Mucosa of stomach (tissue), 1 donor: ENCODE measurements around the gene CSNK1G3.

Experiments
- H3K27me3 ChIP-seq: one replicate; pipeline ENCODE4 v1.7.0; 2013; ENCODE audit warnings: mild to moderate bottlenecking, low read length; ENCODE audit not compliant: control insufficient read depth, insufficient read depth
- H3K36me3 ChIP-seq: one replicate; pipeline ENCODE4 v1.7.0; 2013; ENCODE audit warnings: low read length; ENCODE audit not compliant: control insufficient read depth, insufficient read depth
- H3K4me1 ChIP-seq: one replicate; pipeline ENCODE4 v1.7.0; 2013; ENCODE audit warnings: mild to moderate bottlenecking, low read length; ENCODE audit not compliant: control insufficient read depth, insufficient read depth
- H3K4me3 ChIP-seq: one replicate; pipeline ENCODE4 v1.7.0; 2013; ENCODE audit warnings: low read length
- H3K9ac ChIP-seq: one replicate; pipeline ENCODE4 v1.7.0; 2013; ENCODE audit warnings: mild to moderate bottlenecking, low read length, moderate library complexity
- H3K9me3 ChIP-seq: one replicate; pipeline ENCODE4 v1.7.0; 2013; ENCODE audit warnings: mild to moderate bottlenecking, low read length, moderate library complexity; ENCODE audit not compliant: control insufficient read depth
- donor health status: Pancreatic carcinoma.

The CSNK1G3 gene

GRCh38 chr5:123540534-123540933 is 28.6 kb downstream of the CSNK1G3 start:
- no peak overlapping the region for H3K9ac ChIP-seq
- no peaks in the 10 kb centered on the region for H3K9me3 ChIP-seq
- no peaks in the 10 kb centered on the region for H3K27me3 ChIP-seq
- H3K4me1 ChIP-seq, result no peaks in the 10 kb centered on the region
- no peak overlapping the region for H3K4me3 ChIP-seq
- H3K36me3 ChIP-seq, result no peaks in the 10 kb centered on the region

GRCh38 chr5:123543438-123543837 is 31.5 kb downstream of the CSNK1G3 start:
- H3K9me3 ChIP-seq, result no peaks in the 10 kb centered on the region
- no peaks in the 10 kb centered on the region for H3K27me3 ChIP-seq
- no peak overlapping the region for H3K4me3 ChIP-seq
- H3K36me3 ChIP-seq, result no peaks in the 10 kb centered on the region
- no peaks in the 10 kb centered on the region for H3K4me1 ChIP-seq
- no peak overlapping the region for H3K9ac ChIP-seq

GRCh38 chr5:123545506-123545905 is 33.5 kb downstream of the CSNK1G3 start:
- Histone ChIP-seq H3K9me3 (no peaks in the 10 kb centered on the region), H3K4me3 (no peak overlapping the region), H3K27me3 (no peaks in the 10 kb centered on the region), H3K9ac (no peak overlapping the region), H3K4me1 (no peaks in the 10 kb centered on the region), H3K36me3 (no peaks in the 10 kb centered on the region)

GRCh38 chr5:123546657-123547056 is 34.7 kb downstream of the CSNK1G3 start:
- no peaks in the 10 kb centered on the region for H3K27me3 ChIP-seq
- H3K4me1 ChIP-seq, result no peaks in the 10 kb centered on the region
- no peak overlapping the region for H3K4me3 ChIP-seq
- no peaks in the 10 kb centered on the region for H3K9me3 ChIP-seq
- no peak overlapping the region for H3K9ac ChIP-seq
- H3K36me3 ChIP-seq, result no peaks in the 10 kb centered on the region

- Histone ChIP-seq H3K9me3 (no peaks in the 10 kb centered on the region), H3K4me3 (no peak overlapping the region), H3K27me3 (no peaks in the 10 kb centered on the region), H3K9ac (no peak overlapping the region), H3K36me3 (no peaks in the 10 kb centered on the region), H3K4me1 (no peaks in the 10 kb centered on the region)
Observed at GRCh38 chr5:123549256-123549904, 37.4 kb downstream of the CSNK1G3 start.

- no peak overlapping the region for H3K9ac ChIP-seq
- no peaks in the 10 kb centered on the region for H3K9me3 ChIP-seq
Observed at GRCh38 chr5:123554601-123555000, 42.6 kb downstream of the CSNK1G3 start.

GRCh38 chr5:123557907-123558306 is 45.9 kb downstream of the CSNK1G3 start:
- H3K4me1 ChIP-seq, result no peaks in the 10 kb centered on the region
- no peaks in the 10 kb centered on the region for H3K36me3 ChIP-seq
- no peaks in the 10 kb centered on the region for H3K9me3 ChIP-seq
- H3K27me3 ChIP-seq, result no peaks in the 10 kb centered on the region
- H3K9ac ChIP-seq, result no peak overlapping the region
- H3K4me3 ChIP-seq, result no peak overlapping the region

More at GRCh38 chr5:123554601-123555000, 42.6 kb downstream of the CSNK1G3 start:
- H3K4me3 ChIP-seq, result no peak overlapping the region
- H3K36me3 ChIP-seq, result no peaks in the 10 kb centered on the region
- no peaks in the 10 kb centered on the region for H3K27me3 ChIP-seq
- H3K4me1 ChIP-seq, result no peaks in the 10 kb centered on the region

GRCh38 chr5:123558762-123559433 is 46.9 kb downstream of the CSNK1G3 start:
- H3K9ac ChIP-seq, result no peak overlapping the region
- H3K9me3 ChIP-seq, result no peaks in the 10 kb centered on the region
- no peaks in the 10 kb centered on the region for H3K36me3 ChIP-seq
- H3K4me1 ChIP-seq, result no peaks in the 10 kb centered on the region
- H3K4me3 ChIP-seq, result no peak overlapping the region
- no peaks in the 10 kb centered on the region for H3K27me3 ChIP-seq

- Histone ChIP-seq H3K36me3 (no peaks in the 10 kb centered on the region), H3K4me1 (no peaks in the 10 kb centered on the region), H3K4me3 (no peak overlapping the region), H3K9me3 (no peaks in the 10 kb centered on the region), H3K9ac (no peak overlapping the region), H3K27me3 (no peaks in the 10 kb centered on the region)
Observed at GRCh38 chr5:123559434-123559775, 47.4 kb downstream of the CSNK1G3 start.

GRCh38 chr5:123561230-123561629 is 49.3 kb downstream of the CSNK1G3 start:
- Histone ChIP-seq H3K36me3 (no peaks in the 10 kb centered on the region), H3K9ac (no peak overlapping the region), H3K27me3 (no peaks in the 10 kb centered on the region), H3K9me3 (no peaks in the 10 kb centered on the region), H3K4me1 (no peaks in the 10 kb centered on the region), H3K4me3 (no peak overlapping the region)

GRCh38 chr5:123571927-123572326 is 60.0 kb downstream of the CSNK1G3 start:
- H3K9ac ChIP-seq, result no peak overlapping the region
- no peaks in the 10 kb centered on the region for H3K27me3 ChIP-seq
- H3K36me3 ChIP-seq, result no peaks in the 10 kb centered on the region
- H3K4me1 ChIP-seq, result no peaks in the 10 kb centered on the region
- no peaks in the 10 kb centered on the region for H3K9me3 ChIP-seq
- no peak overlapping the region for H3K4me3 ChIP-seq

GRCh38 chr5:123578390-123578789 is 66.4 kb downstream of the CSNK1G3 start:
- Histone ChIP-seq H3K27me3 (no peaks in the 10 kb centered on the region), H3K4me3 (no peak overlapping the region), H3K9ac (no peak overlapping the region), H3K9me3 (no peaks in the 10 kb centered on the region), H3K36me3 (no peaks in the 10 kb centered on the region), H3K4me1 (no peaks in the 10 kb centered on the region)
